SU-DHL-6 (cell line): ENCODE measurements around the gene MEI4.

ENCODE experiments used
- EZH2phosphoT487 ChIP-seq: fragments of 200-600 bp; sonication (generic), shearing (Covaris generic); conservative IDR thresholded peaks from 2 replicates; pipeline ENCODE4 v1.6.1; 2018; ENCODE audit warnings: mild to moderate bottlenecking, antibody characterized with exemption, low read length, moderate library complexity, mixed read lengths
- TF ChIP-seq, protein P1 (sequence below): fragments of 200-600 bp; sonication (generic); IDR thresholded peaks from one replicate; pipeline ENCODE4 v1.5.1; 2017; ENCODE audit warnings: antibody characterized with exemption, mild to moderate bottlenecking, low read length, moderate library complexity; ENCODE audit not compliant: insufficient read depth, poor library complexity, severe bottlenecking

DNA sequence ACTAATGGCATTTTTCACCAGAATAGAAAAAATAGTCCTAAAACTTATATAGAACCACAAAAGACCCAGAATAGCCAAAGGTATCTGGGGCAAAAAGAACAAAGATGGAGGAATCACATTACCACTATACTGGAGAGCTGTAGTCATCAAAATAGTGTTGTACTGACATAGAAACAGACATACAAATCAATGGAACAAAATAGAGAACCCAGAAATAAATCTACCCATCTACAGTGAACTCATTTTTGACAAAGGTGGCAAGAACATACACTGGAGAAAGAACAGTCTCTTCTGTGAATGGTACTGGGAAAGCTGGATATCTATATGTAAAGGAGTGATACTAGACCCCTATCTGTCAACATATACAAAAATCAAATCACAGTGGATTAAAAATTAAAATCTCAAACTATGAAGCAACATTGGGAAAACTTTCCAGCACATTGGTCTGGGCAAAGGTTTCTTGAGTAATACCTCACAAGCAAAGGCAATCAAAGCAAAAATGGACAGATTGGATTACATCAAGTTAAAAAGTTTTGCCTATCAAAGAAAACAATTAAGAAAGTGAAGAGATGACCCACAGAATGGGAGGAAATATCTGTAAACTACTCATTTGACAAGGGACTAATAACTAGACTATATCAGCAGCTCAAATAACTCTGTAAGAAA is 120.5 kb downstream of the MEI4 start:
- TF ChIP-seq, protein P1, sequence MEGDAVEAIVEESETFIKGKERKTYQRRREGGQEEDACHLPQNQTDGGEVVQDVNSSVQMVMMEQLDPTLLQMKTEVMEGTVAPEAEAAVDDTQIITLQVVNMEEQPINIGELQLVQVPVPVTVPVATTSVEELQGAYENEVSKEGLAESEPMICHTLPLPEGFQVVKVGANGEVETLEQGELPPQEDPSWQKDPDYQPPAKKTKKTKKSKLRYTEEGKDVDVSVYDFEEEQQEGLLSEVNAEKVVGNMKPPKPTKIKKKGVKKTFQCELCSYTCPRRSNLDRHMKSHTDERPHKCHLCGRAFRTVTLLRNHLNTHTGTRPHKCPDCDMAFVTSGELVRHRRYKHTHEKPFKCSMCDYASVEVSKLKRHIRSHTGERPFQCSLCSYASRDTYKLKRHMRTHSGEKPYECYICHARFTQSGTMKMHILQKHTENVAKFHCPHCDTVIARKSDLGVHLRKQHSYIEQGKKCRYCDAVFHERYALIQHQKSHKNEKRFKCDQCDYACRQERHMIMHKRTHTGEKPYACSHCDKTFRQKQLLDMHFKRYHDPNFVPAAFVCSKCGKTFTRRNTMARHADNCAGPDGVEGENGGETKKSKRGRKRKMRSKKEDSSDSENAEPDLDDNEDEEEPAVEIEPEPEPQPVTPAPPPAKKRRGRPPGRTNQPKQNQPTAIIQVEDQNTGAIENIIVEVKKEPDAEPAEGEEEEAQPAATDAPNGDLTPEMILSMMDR, result no peak
- TF ChIP-seq EZH2phosphoT487, result no peak
